ACC112 (cell line): ENCODE data around the gene RAD51B.

ENCODE experiments used
- H2AFZ ChIP-seq: fragments of 200-600 bp; sonication (generic); one replicate; pipeline ENCODE4 v1.6.0; 2017; ENCODE audit warnings: antibody characterized with exemption, low read length; ENCODE audit not compliant: unreplicated experiment
- H3K27ac ChIP-seq: fragments of 200-600 bp; sonication (generic); 2 replicates; pipeline ENCODE4 v1.5.1; 2014; ENCODE audit warnings: low read depth, mild to moderate bottlenecking, antibody characterized with exemption, low read length, moderate library complexity
- H3K27me3 ChIP-seq: fragments of 200-600 bp; sonication (generic); 2 replicates; pipeline ENCODE4 v1.6.1; 2014; ENCODE audit warnings: mild to moderate bottlenecking, antibody characterized with exemption, low read length, moderate library complexity, mixed read lengths; ENCODE audit not compliant: insufficient read depth
- H3K36me3 ChIP-seq: fragments of 200-600 bp; sonication (generic); 2 replicates; pipeline ENCODE4 v1.6.1; 2016; ENCODE audit warnings: mild to moderate bottlenecking, antibody characterized with exemption, low read length, moderate library complexity, mixed read lengths; ENCODE audit not compliant: insufficient read depth
- H3K4me1 ChIP-seq: fragments of 200-600 bp; sonication (generic); one replicate; pipeline ENCODE4 v1.6.1; 2016; ENCODE audit warnings: low read length, mixed read lengths; ENCODE audit not compliant: insufficient read depth, unreplicated experiment, control insufficient read depth
- H3K4me3 ChIP-seq: fragments of 200-600 bp; sonication (generic); 2 replicates; pipeline ENCODE4 v1.5.1; 2014; ENCODE audit warnings: mild to moderate bottlenecking, low read depth, low read length
- H3K79me2 ChIP-seq: fragments of 200-600 bp; sonication (generic); one replicate; pipeline ENCODE4 v1.6.0; 2016; ENCODE audit warnings: low read length; ENCODE audit not compliant: control insufficient read depth, unreplicated experiment, insufficient read depth

RAD51B gene

DNA sequence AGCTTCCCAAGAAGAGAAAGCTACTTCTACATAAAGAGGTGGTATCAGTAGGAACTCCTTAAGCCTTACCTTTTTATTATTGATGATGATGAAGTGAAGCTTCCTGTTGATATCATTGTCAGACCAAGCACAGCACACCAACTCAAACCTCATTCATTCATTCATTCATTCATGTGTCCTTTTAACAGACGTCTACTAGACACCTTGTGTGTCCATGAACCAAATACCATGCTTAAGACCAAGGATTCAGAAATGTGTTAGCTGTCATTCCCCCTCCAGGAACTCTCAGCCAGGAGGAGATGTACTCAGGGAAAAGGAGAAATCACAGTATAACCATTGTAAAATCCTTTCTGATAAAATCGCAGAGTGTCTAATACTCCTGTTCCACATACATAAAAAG lies 778.5 kb downstream of the RAD51B start:
- H3K79me2 ChIP-seq, result no peaks in the 10 kb centered on the region
- no peaks in the 10 kb centered on the region for H3K27me3 ChIP-seq
- peak overlapping the region; percentile 54 for H3K4me3 ChIP-seq
- peak overlapping the region; percentile 99 for H3K27ac ChIP-seq
- no peaks in the 10 kb centered on the region for H3K36me3 ChIP-seq
- H2AFZ ChIP-seq, result peak overlapping the region; percentile 49
- H3K4me1 ChIP-seq, result peaks cover 41% of the 10 kb centered on the region

DNA sequence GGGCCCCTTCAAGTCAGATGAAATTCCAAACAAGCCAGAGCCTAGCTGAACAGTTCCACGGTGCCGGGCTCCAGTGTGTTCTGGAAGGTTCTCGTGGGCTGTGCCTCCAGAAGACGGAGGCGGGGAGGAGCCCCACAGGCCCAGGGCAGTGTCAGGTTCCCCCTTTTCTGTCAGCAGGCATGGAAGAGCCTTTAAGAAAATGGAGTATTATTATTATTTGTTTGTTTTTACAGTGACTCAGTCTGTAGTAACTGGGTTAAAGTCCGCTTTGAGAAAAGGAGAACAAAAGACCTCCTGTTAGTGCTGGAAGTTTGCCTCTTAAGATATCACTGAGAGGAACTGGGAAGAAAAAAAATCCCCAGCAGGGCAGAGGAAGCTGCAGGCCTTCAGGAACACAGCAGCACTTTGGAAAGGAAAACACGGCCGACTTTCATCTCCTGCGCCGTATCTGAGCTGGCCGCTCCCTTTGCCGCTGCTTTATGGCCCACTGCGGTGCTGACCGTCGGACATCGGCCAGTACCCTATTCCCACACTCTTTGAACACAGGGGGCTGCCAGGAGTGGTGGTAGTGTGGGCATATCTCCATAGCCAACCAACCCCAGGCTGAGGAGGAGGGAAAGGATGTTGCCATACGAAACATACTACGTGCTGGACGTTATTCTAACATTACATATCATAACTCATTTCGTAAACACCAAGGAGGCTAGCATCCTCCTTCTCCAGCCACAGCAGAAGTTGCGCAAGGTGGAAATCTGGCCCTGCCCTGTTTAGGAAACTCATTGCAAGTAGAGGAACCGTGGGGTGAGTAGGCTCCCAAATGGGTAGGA lies 779.3 kb downstream of the RAD51B start:
- Histone ChIP-seq H3K36me3 (no peaks in the 10 kb centered on the region), H3K27me3 (no peaks in the 10 kb centered on the region), H3K4me3 (peak overlapping the region; percentile 54), H2AFZ (peak overlapping the region; percentile 80), H3K4me1 (peaks cover 41% of the 10 kb centered on the region), H3K79me2 (no peaks in the 10 kb centered on the region), H3K27ac (peak overlapping the region; percentile 99)

DNA sequence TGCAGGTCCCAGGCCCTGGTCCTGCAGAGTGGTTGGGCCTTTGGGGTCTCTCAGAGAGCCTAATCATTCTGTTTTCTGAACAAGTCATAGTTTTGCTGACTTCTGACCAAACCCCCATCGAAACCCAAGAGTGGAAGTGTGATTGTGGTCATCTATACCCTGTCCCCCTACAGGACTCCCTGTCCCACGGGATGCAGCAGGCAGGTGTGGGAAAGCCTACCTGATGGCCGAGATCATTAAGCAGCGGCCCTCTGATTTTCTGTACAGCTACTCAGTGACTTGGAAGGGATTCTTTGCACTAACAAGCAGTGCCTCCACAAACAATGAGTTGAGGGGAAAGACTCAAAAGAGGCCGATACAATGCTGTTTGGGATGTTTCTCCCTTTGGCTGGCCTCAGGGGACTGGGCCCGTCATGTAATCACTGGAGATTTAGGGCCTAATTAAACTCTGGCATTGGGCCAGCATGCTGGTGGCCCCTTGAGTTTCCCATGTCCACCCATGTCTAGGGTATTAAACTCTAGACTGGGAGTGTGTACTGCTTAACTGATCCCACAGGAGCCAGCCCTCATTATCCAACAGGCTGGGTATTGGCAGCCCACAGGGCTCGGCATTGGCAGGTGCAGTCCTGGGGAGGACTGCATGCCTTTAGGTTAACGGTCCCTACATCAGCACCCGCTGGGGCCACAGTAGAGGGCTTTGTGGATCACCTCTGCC lies 780.5 kb downstream of the RAD51B start:
- Histone ChIP-seq H3K36me3 (no peaks in the 10 kb centered on the region; the same call in 1 of the 2 replicates), H3K4me1 (peaks cover 39% of the 10 kb centered on the region), H3K79me2 (no peaks in the 10 kb centered on the region), H3K27ac (peak overlapping the region; percentile 99), H3K27me3 (no peaks in the 10 kb centered on the region), H2AFZ (no peak overlapping the region), H3K4me3 (no peak overlapping the region)

DNA sequence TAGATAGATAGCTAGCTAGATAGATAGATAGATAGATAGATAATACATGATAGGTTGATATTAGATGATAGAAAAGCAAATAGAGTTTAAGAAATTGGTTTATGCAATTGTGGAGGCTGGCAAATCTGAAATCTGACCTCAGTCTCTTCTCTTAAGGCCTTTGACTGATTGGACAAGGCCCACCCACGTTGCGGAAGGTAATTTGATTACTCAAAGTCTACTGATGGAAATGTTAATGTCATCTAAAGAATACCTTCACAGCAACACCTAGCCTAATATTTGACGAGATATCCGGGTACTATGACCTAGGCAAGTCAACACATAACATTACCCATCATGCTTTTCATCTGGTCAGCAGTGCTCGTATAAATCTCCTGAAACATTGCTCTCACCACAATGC lies 782.9 kb downstream of the RAD51B start:
- H3K27me3 ChIP-seq, result no peaks in the 10 kb centered on the region
- no peaks in the 10 kb centered on the region; the same call in 1 of the 2 replicates for H3K36me3 ChIP-seq
- H3K27ac ChIP-seq, result no peak overlapping the region
- H3K4me1 ChIP-seq, result peaks cover 26% of the 10 kb centered on the region
- H3K79me2 ChIP-seq, result no peaks in the 10 kb centered on the region
- no peak overlapping the region for H2AFZ ChIP-seq
- H3K4me3 ChIP-seq, result no peak overlapping the region

DNA sequence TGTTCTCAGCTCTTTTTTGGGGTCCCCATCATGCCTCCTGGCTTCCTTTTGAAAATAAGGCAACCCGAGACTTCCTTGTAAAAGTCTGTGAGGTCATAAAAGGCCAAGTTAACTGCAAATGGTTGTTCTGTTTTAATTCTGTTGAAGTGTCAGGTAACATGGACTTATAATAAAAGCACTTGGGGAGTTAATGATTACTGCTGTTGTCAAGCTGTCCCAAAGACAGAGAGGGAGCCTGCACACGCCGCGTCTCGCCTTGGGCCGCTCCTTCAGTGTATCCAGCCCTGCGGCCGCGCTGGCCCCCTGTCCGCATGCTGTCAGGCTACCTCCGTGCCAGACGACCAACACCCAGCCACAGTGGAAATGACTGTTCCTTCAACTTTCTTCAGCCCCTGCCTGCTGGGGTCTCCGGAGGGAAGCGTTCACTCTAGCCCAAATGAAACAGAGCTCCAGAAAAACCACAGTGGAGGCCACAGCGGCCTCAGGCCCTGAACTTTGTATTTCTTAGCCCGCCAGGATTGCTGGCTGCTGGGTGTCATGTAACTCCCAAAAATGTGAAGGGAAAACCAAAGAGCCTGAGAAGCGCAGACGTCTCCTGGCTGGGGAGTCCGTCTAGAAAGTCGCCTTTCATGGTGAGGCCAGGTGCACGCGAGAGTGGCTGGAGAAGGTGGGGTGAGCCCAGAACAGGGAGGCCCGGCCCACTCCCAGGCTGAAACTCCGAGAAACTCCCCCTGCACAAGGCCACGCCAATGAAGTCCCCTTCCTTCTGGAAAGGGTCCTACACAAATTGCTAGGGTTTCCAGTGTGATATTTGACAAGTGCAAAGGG lies 784.2 kb downstream of the RAD51B start:
- Histone ChIP-seq H3K36me3 (no peaks in the 10 kb centered on the region; the same call in 1 of the 2 replicates), H3K27ac (no peak overlapping the region), H3K27me3 (no peaks in the 10 kb centered on the region), H3K4me3 (no peak overlapping the region), H3K79me2 (no peaks in the 10 kb centered on the region), H2AFZ (no peak overlapping the region), H3K4me1 (peaks cover 17% of the 10 kb centered on the region)

DNA sequence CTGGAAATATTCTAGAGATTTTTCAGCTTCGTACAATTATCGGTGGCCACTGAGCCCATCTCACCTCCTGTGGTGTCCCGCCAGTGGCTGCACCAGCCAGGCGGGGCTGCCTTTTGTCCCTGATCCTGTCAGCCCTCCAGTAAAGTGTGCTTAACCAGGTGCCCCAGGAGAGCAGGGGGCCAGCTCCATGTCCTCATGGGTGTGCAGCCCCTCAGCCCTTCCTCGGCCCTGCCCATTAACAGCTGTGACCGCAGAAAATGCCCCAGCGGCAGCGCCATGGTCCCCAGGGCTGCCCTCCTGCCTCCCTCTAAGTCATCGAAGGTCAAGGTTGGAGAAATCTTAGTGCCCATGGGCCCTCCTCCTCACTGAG lies 784.8 kb downstream of the RAD51B start:
- no peak overlapping the region for H2AFZ ChIP-seq
- H3K4me1 ChIP-seq, result peaks cover 11% of the 10 kb centered on the region
- no peaks in the 10 kb centered on the region; the same call in 1 of the 2 replicates for H3K36me3 ChIP-seq
- H3K27ac ChIP-seq, result no peak overlapping the region
- no peaks in the 10 kb centered on the region for H3K27me3 ChIP-seq
- no peaks in the 10 kb centered on the region for H3K79me2 ChIP-seq
- H3K4me3 ChIP-seq, result no peak overlapping the region

DNA sequence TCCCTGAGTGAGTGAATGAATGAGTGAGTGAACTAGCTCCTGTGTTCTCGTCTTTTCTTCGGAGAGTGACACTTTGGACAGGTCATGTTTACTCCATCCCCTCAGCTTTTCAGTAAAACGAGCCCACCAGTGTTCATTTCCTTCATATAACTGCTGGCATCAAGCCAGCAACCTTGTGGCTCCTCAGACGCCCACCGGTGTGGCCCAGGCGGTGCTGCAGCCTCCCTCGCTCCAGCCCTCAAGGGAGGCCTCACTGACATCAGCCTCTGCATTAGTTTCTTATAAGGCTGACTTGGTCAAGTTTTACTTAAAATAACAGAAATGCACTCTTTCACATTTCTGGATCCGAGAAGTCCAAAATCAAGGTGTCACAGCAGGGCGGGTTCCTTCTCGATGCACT lies 785.2 kb downstream of the RAD51B start:
- Histone ChIP-seq H3K4me3 (no peak overlapping the region), H2AFZ (no peak overlapping the region), H3K4me1 (peaks cover 6% of the 10 kb centered on the region), H3K27ac (no peak overlapping the region), H3K79me2 (no peaks in the 10 kb centered on the region), H3K36me3 (no peaks in the 10 kb centered on the region; the same call in 1 of the 2 replicates), H3K27me3 (no peaks in the 10 kb centered on the region)

DNA sequence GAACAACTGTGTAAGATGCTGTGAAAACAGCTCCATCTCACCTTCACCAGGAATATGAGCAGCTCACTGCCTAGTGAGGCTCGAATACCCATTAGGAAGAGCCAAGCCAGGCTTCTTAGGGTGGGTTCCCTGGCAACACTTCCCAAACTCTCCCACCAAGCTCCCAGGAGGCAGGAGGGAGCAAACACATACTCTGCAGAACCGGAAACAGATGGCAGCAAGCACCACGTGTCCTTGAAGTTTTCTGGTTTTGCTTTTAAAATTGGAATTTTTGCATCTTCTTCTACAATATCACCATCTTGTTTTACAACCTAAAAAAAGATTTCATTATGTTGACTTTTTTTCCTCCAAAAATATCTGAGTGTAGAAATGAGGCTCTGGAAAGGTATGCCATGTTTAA lies 786.6 kb downstream of the RAD51B start:
- Histone ChIP-seq H2AFZ (no peak overlapping the region), H3K4me3 (no peak overlapping the region), H3K79me2 (no peaks in the 10 kb centered on the region), H3K4me1 (no peaks in the 10 kb centered on the region), H3K36me3 (no peaks in the 10 kb centered on the region; the same call in 1 of the 2 replicates), H3K27me3 (no peaks in the 10 kb centered on the region), H3K27ac (no peak overlapping the region)

DNA sequence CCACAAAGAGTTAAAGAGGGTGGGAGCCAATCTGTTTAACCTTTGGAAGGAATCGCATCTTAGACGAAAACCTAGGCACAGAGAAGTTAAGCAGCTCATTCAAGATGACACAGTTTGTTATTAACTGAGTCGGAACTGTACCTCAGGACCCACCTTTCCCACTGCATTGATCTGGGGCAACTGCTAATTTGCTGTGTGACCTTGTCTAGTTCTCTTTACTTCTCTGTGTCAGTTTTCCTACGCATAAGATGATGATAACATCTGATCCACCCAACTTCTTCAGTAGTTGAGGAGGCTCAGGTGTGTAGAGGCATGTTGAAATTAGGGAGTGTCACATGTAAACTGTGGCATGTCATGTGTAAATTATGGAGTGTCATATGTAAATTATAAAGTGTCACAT lies 787.1 kb downstream of the RAD51B start:
- H3K36me3 ChIP-seq, result no peaks in the 10 kb centered on the region; the same call in 1 of the 2 replicates
- H2AFZ ChIP-seq, result no peak overlapping the region
- H3K27me3 ChIP-seq, result no peaks in the 10 kb centered on the region
- no peak overlapping the region for H3K4me3 ChIP-seq
- H3K27ac ChIP-seq, result no peak overlapping the region
- no peaks in the 10 kb centered on the region for H3K79me2 ChIP-seq
- H3K4me1 ChIP-seq, result no peaks in the 10 kb centered on the region

DNA sequence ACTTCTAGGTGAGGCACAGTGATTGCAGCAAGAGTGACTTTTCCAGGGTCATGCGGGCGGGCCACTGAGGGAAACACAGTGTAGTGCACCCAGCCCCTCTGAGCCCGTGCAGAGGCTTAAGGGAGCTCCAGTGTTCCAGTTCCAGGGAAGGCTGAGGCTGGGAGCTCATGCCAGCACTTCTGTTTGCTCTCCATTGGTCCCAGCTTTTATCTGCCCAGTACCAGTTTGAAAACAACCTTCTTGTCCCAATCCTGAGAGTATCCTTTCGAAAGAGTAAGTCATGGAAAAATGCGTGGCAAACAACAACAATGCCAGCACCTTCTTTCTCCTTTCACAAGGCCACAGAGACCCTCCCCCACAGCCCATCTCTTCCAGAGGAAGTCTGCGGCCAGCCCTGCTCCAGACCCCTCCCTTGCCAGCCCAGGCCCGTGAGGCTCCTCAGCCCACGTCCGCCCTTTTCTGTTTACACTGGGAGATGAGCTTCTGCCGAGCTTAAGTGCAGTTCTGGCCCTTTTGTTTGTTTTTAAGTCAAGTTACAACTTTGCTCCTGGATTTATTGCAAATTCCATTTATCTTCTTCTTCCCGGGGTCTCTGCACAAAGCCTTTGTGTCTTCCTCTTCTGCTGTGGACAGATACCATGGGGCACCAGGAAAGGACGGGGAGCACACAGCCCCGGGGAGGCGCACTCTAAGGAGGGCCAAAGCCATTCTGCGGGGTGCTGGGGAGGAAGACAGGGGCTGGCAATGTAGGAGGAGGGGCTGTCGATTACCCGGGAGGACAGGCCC lies 787.7 kb downstream of the RAD51B start:
- Histone ChIP-seq H3K4me3 (no peak overlapping the region), H3K36me3 (no peaks in the 10 kb centered on the region; the same call in 1 of the 2 replicates), H3K4me1 (no peaks in the 10 kb centered on the region), H3K27me3 (no peaks in the 10 kb centered on the region), H2AFZ (no peak overlapping the region), H3K27ac (no peak overlapping the region), H3K79me2 (no peaks in the 10 kb centered on the region)
